Ascending aorta (tissue), 2 donors: ENCODE data around the gene DRG1. TPM values are rescaled to one million over a fixed set of nuclear protein-coding genes. Genes with fewer than 3 reads are reported as not detected.

Experiments used
- DNase-seq, 2 donors: peaks; one replicate each; pipeline ENCODE4 v3.0.0-alpha.2; 2019; ENCODE audit warnings: low spot score in 2 of 2
- H3K27ac ChIP-seq, 2 donors: fragments of 200-600 bp; sonication (generic); one replicate each; pipeline ENCODE4 v1.5.1; 2016 to 2017; ENCODE audit warnings: mild to moderate bottlenecking in 1 of 2
- H3K27me3 ChIP-seq: fragments of 200-600 bp; sonication (generic); one replicate; pipeline ENCODE4 v1.5.1; 2017
- H3K36me3 ChIP-seq, 2 donors: fragments of 200-600 bp; sonication (generic); one replicate each; pipeline ENCODE4 v1.5.1; 2016
- H3K4me1 ChIP-seq, 2 donors: fragments of 200-600 bp; sonication (generic); one replicate each; pipeline ENCODE4 v1.5.1; 2016 to 2017; ENCODE audit warnings: mild to moderate bottlenecking in 1 of 2
- H3K4me3 ChIP-seq, 2 donors: fragments of 200-600 bp; sonication (generic); one replicate each; pipeline ENCODE4 v1.5.1; 2016 to 2017; ENCODE audit warnings: mild to moderate bottlenecking in 1 of 2
- H3K9me3 ChIP-seq, 2 donors: fragments of 200-600 bp; sonication (generic); one replicate each; pipeline ENCODE4 v1.5.1; 2016
- CTCF ChIP-seq, 3 experiments: fragments of 200-600 bp in 2 of 3; fragments of 450-650 bp in 1 of 3; sonication (generic) in 2 of 3; IDR thresholded peaks; one replicate each; pipeline ENCODE4 v1.5.1; 2016 to 2019; ENCODE audit warnings: antibody characterized with exemption in 3 of 3, mild to moderate bottlenecking in 1 of 3, moderate library complexity in 1 of 3
- intact Hi-C: fragments of 100-400 bp; cut with DNase I; formaldehyde crosslinking; loops from one replicate; pipeline ENCODE4 v1.15.1; 2023
- total RNA-seq: library from RNA; depleted of rRNA; stranded (reverse); fragments of >200 nt; gene quantifications from one replicate; pipeline ENCODE4 v1.1.0, GENCODE V29; 2016

DRG1 gene
- total RNA-seq, 1 donor from 2014 or later = 6.9 TPM

- Histone ChIP-seq H3K27ac (no peak overlapping the region), H3K4me1 (no peaks in the 10 kb centered on the region), H3K27me3 (no peaks in the 10 kb centered on the region), H3K9me3 (no peaks in the 10 kb centered on the region), H3K36me3 (peaks cover 79 to 92% of the 10 kb centered on the region in 2 donors), H3K4me3 (no peak overlapping the region)
- DNase-seq = no peak
- intact Hi-C loops = no loop called here
- no peak for TF ChIP-seq CTCF (IDR thresholded peaks at IDR 0.05)
These were observed 32.5 kb downstream of the DRG1 start for GRCh38 chr22:31431950-31432349.

DNA sequence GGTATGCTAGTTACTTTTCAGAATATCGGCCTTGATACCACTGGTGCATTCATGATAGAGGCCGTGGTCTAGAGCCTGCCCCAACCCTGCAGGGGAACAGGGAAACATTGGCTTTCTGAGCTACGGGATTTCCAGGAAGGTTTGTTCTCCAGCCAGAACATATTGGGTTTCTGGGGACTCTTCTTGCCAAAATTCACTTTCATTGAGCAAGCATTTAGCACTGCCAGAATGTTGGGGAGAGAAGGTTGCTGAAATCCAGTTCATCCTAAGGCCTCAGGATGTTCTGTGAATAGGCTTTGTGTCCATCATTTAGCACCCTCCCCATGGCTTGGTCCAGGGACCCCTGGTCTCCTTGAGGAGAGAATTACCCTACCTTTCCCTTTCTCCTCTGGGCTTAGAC, 36.7 kb downstream of the DRG1 start:
- Histone ChIP-seq H3K27ac (no peak overlapping the region), H3K36me3 (peaks cover 79 to 90% of the 10 kb centered on the region in 2 donors), H3K4me3 (no peak overlapping the region), H3K27me3 (no peaks in the 10 kb centered on the region), H3K9me3 (no peaks in the 10 kb centered on the region), H3K4me1 (no peaks in the 10 kb centered on the region)
- no peak for DNase-seq
- TF ChIP-seq CTCF (IDR thresholded peaks at IDR 0.05) = no peak
- intact Hi-C loops = no loop called here

DNA sequence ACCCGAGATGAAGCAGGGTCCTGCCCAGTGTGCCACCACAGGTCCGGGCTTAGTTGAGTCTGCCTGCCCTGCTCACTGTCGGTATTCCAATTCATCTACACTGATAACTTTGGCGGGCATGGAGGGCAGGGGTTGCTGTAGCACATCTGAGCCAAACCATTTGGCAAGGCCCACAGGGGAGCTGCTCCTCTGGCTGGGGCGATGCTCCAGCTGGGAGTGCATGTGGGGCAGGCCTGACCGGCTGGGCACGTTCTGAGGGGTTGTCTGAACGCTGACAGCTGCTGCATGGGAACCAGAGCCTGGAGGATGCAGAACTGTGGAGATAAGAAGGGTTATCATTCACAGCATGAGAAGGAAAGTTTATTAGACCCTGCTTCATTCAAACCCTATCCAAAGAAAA, 40.4 kb downstream of the DRG1 start:
- intact Hi-C loops = no loop called here
- Histone ChIP-seq H3K27me3 (no peaks in the 10 kb centered on the region), H3K4me3 (no peak overlapping the region), H3K9me3 (no peaks in the 10 kb centered on the region), H3K27ac (no peak overlapping the region), H3K4me1 (no peaks in the 10 kb centered on the region), H3K36me3 (peaks cover 77 to 99% of the 10 kb centered on the region in 2 donors)
- no peak for DNase-seq
- no peak for TF ChIP-seq CTCF (IDR thresholded peaks at IDR 0.05)

DNA sequence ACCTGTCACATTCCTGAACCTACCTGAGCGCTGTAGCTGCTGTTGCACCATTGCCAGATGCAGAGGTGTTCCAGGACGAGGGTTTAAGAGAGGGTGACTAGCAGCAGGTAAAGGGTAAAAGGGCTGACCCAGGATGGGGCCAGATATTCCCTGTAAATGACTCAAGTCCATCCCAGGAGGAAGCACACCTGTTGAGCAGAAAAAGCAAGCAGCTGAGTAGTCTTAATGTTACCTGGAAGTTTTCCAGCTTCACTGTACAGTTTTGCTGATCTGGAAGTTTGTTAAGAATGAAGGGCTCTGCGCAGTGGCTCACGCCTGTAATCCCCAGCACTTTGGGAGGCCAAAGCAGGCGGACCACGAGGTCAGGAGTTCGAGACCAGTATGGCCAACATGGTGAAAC, 41.3 kb downstream of the DRG1 start:
- no peak for TF ChIP-seq CTCF (IDR thresholded peaks at IDR 0.05)
- Histone ChIP-seq H3K27ac (no peak overlapping the region), H3K27me3 (no peaks in the 10 kb centered on the region), H3K4me1 (no peaks in the 10 kb centered on the region), H3K36me3 (peaks cover 74 to 99% of the 10 kb centered on the region in 2 donors), H3K9me3 (no peaks in the 10 kb centered on the region), H3K4me3 (no peak overlapping the region)
- DNase-seq = no peak
- intact Hi-C loops = no loop called here

DNA sequence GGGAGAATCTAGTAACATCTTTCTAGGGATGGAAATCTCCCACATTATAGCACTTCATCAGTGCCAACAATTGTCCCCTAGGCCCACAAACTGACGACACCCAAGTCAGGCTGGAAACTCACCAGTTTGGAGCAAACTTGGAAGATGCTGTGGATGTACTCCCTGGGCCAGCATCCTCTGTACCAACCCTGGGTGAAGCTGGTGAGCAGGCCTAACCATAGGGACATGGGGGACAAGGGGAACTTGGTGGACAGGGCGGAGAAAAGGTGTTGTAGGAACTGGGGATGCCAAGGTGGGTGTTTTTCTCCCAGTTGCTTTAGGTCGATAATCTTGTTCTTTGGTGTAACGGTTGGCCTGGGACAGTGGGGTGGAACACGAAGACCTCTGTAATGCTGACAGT, 42.2 kb downstream of the DRG1 start:
- intact Hi-C loops = no loop called here
- no peak for TF ChIP-seq CTCF (IDR thresholded peaks at IDR 0.05)
- Histone ChIP-seq H3K4me1 (no peaks in the 10 kb centered on the region), H3K9me3 (no peaks in the 10 kb centered on the region), H3K4me3 (no peak overlapping the region), H3K36me3 (peaks cover 71 to 91% of the 10 kb centered on the region in 2 donors), H3K27me3 (no peaks in the 10 kb centered on the region), H3K27ac (no peak overlapping the region)
- DNase-seq = no peak
